ENCODE measurements around the gene ACTR8.
A peak's percentile ranks its signal among the peaks of the same experiment; 100 is the strongest.
"Not testable (repeated sequence)": the region's sequence is repeated elsewhere in the genome, so short reads cannot be mapped to it uniquely, and the experiment has no call there.

Gene ACTR8, protein sequence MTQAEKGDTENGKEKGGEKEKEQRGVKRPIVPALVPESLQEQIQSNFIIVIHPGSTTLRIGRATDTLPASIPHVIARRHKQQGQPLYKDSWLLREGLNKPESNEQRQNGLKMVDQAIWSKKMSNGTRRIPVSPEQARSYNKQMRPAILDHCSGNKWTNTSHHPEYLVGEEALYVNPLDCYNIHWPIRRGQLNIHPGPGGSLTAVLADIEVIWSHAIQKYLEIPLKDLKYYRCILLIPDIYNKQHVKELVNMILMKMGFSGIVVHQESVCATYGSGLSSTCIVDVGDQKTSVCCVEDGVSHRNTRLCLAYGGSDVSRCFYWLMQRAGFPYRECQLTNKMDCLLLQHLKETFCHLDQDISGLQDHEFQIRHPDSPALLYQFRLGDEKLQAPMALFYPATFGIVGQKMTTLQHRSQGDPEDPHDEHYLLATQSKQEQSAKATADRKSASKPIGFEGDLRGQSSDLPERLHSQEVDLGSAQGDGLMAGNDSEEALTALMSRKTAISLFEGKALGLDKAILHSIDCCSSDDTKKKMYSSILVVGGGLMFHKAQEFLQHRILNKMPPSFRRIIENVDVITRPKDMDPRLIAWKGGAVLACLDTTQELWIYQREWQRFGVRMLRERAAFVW

DNA sequence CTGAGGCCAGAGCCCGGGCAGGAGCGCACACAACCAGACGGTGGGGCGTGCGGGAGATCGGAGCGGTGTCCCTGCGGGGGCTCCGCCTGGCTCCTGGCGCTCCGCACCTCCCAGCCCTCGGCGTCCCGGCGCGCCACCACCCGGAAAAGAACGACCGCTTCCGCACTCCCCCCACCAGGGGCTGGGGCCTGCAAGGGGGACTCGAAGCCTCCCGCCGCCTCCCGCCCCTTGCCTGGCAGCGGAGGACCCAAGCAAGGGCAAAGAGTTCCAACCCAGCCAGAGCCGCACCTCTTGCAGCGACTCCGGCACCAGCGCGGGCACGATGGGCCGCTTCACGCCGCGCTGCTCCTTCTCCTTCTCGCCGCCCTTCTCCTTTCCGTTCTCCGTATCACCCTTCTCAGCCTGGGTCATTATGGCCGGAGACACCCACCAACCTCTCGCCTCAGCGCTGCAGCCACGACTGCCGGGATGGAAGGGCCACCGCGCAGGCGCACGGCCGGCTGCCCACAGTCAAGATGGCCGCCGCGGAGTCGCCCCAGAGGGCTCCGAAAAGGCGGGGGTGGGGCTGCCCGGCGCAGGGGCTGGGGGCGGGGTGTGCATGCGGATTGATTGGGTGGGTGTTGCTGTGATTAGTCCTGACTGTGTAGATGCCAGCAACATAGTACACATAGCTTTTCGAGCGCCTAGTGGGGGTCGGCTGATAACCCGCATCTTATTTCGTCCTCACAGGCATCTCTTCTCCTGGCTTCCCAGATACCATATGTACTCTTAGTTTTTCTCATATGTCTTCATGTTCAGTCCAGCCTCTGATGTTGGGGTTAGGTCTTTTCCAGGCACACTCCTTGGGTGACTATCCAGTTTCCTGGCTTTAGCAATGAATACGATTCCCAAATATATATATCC lies at the start of gene ACTR8:
TSS of gene ACTR8 (minus strand) at position 462 of the 903 bp plus-strand sequence. CDS start at position 411, 51 bp downstream.
- DNase-seq (ENCODE audit: low read depth): peak; percentile 74

DNA sequence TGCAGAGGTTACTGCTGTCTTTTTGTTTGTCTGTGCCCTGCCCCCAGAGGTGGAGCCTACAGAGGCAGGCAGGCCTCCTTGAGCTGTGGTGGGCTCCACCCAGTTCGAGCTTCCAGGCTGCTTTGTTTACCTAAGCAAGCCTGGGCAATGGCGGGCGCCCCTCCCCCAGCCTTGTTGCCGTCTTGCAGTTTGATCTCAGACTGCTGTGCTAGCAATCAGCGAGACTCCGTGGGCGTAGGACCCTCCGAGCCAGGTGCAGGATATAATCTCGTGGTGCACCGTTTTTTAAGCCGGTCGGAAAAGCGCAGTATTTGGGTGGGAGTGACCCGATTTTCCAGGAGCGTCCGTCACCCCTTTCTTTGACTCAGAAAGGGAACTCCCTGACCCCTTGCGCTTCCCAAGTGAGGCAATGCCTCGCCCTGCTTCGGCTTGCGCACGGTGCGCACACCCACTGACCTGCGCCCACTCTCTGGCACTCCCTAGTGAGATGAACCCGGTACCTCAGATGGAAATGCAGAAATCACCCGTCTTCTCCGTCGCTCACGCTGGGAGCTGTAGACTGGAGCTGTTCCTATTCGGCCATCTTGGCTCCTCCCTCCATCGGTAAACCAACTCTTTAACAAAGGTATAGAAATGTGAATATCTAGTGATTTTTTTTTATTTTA lies 45.4 kb upstream of the ACTR8 start:
- DNase-seq (ENCODE audit: low read depth): not testable (repeated sequence)

DNA sequence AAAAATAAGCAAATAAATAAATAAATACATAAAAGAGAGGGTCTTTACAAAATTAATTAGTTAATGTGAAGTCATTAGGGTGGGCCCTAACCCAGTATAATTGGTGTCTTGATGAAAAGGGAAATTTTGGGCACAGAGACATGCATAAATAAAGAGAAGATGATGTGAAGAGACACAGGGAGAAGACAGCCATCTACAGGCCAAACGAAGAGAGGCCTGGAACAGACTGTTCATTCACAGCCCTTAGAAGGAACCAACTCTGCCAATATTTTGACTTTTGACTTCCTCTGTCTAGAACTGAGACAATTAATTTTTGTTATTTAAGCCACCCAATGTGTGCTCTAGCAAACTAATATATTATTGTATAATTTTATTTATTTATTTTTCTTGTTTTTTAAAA lies 39.3 kb upstream of the ACTR8 start:
- no peak for DNase-seq (ENCODE audit: low read depth)

- DNase-seq (ENCODE audit: low read depth): no peak
Observed at GRCh38 chr3:53919741-53920140, 37.8 kb upstream of the ACTR8 start.

- DNase-seq (ENCODE audit: low read depth): no peak
Observed at GRCh38 chr3:53913401-53913800, 31.4 kb upstream of the ACTR8 start.

GRCh38 chr3:53902711-53903110 lies 20.8 kb upstream of the ACTR8 start:
- DNase-seq (ENCODE audit: low read depth): no peak

GRCh38 chr3:53902067-53902466 lies 20.1 kb upstream of the ACTR8 start:
- DNase-seq (ENCODE audit: low read depth): no peak

DNA sequence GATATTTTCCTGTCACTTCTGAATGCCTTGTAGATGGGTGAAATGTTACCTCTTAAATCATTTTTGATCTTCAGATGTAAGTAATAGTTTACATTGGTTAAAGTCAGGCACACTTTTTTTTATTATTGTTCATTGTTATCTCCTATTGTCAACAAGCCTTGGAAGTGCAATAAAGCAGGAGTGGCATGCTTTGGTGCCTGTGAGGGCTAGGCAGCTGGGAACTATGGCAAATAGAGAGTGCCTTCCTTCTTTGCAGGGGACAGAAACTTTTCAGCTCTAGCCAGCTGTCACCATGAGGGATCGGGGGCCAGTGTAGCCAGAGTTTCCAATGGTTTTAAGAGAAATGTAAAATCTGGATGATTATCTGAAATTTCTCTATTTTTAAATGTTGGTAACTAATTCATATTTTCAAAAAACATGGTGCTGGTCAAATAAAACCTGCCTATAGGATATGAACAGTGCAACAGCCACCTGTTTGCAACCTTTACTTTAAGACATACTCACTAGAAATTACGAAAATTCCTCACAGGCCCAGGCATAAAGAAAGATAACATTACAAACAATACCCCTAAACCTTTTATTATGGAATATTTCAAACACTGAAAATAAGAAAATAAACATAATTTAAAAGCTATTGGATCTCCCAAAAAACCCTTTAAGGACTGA lies 18.8 kb upstream of the ACTR8 start:
- DNase-seq (ENCODE audit: low read depth): no peak

DNA sequence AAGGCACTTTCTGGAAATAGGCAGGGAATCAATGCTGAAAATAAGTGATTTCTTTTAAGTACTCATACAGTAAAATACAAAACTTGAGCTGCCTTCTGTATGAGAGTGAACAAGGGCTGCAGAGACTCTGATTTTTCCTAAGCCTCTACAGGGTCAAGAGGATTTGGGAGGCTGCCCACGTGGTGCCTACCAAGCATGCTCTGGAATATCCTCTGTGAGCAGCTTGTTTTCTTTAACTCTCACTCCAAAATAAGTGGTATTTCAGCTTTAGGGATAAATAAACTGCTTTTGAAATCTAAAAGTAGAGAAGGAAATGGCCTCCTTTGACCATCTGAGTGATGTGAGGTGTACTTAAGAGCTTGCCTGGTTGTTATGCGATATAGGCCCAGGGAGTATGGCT lies 17.8 kb upstream of the ACTR8 start:
- DNase-seq (ENCODE audit: low read depth): no peak

- no peak for DNase-seq (ENCODE audit: low read depth)
Observed at GRCh38 chr3:53892286-53892637, 10.3 kb upstream of the ACTR8 start.

DNA sequence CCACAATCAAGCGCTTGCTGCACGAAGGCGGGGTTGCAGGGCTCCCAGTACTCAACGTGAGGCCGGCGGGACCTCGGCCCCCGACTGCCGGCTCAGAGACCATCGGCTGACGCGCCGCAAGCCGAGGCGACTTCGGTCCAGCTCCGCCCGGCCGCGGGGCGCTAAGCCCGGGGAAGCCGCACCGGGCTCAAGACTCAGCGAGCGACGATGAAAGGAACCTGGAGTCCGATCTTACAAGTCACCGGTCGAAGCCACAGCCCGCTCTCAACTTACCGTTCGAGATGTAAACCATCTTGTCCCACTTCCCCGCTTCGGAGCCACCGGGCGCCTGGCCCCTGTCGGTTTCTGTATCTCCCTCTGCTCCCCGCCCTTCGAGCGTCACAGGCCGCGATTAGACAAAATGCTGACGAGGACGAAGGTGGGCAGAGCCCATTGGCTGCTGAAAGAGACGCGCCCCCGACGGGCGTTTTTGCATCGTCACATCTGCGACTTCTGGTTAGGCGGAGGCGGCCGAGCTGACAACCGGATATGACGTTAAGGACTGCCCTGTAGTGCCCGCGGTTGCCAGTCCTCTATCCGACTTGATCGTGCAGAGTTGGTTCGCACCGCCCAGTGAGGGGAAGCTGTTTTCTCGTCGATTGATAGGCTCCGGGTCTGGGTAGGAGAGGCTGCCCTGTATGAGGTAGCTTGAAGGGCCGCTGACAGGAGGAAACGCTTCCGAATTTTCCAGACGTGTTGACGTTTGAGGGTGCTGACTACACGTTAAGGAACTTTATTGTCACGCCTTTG lies 9.7 kb upstream of the ACTR8 start, which contains the start of gene SELENOK:
TSS of gene SELENOK (minus strand) at position 363 of the 789 bp plus-strand sequence.
- DNase-seq (ENCODE audit: low read depth): peak; percentile 94

DNA sequence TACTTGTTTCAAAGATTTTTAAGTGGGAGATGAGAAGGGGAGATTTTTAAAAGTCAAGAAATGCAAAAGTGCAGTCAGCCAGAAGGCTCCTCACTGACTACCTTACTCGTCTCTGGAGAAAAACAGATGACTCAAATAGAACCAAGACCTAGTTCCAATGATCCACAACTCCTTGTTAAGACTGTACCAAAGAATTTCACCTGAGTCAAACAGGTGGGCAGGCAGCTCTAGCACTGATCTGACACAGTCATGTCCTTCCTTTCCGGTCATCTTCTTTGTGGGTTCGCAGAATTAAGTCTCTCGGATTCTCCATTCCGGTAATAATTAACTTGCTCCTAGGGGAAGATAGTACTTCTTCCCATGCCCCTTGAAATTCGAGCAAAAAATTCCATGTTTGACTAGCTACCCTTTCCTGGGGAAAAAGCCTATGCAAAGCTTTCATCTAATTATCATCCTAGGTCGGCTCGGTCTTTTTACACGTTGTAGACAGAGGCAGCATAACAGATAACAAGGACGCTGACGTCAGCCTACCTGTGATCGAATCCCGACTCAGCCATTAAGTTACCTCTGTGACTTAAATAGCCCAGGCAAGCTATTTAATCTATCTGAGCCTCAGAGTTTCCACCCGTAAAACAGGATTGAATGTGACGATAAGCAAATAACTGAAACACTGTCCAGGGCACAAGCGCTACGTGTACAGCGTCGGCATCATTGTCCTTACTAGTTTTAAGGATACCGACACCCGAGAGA lies 8.9 kb upstream of the ACTR8 start:
- DNase-seq (ENCODE audit: low read depth): peak; percentile 30

DNA sequence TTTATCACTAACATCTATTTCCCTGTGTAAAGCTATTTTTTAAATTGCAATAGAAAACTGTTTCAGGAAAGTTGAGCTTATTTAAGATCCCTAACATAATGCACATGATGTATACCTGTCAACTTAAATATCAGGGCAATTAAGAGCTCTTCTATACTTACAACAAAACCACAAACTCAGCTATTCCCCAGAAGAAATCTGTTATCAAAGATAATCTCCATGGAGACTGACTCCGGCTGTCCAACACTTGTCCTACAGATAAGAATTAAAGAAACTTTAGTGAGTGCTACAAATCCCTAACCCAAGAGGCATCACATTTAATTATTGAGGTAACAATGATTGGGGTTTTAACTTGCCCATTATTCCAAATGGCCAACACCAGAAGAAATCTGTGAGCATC lies 6.3 kb upstream of the ACTR8 start:
- no peak for DNase-seq (ENCODE audit: low read depth)

DNA sequence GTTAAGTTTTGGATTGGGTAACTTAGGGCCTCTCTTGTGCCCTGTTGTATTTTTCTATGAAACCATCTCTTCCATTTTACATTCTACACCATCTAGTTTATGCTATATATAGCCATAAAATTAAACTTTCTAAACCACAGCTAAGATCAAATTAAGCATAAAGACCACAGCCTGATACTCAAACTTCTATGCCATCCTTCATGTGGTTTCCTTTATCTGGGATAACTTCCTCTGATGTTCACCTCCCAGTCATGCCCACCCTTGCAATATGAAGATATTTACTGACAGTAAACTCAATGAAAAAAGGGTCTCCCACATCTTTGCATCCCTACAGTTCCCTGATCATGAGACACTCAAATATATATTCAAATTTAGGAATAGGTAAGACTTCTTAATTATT lies 5.5 kb upstream of the ACTR8 start:
- DNase-seq (ENCODE audit: low read depth): no peak

DNA sequence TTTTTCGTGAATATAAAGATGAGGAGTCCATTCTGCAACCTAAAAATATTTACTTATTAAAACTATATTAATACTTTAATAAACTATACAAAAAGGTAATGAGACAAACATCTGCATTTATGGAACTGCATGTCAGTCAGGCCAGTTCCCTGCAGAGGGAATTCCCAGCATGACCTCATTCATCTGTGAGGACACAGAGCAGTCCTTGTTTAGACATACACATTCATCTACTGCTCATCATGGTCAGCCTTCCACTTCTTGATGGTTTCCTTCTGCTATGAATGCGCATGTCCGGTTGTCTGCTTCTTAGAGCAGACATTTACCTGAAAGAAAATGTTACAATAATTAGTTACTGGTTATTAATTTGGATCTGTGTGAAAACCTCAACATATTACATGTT lies 3.3 kb upstream of the ACTR8 start:
- DNase-seq (ENCODE audit: low read depth): no peak

- no peak for DNase-seq (ENCODE audit: low read depth)
Observed at GRCh38 chr3:53884623-53885022, 2.7 kb upstream of the ACTR8 start.

GRCh38 chr3:53883008-53883407 lies 1.1 kb upstream of the ACTR8 start:
- DNase-seq (ENCODE audit: low read depth): no peak

- DNase-seq (ENCODE audit: low read depth): no peak
Observed at GRCh38 chr3:53880396-53881345, 1.3 kb downstream of the ACTR8 start.
